22Rv1 (cell line): ENCODE results near the gene STK25.

ENCODE experiments used
- H3K27ac ChIP-seq: fragments of 450-650 bp; 2 replicates; pipeline ENCODE4 v1.5.1; 2017
- ZFX ChIP-seq: fragments of 450-650 bp; IDR thresholded peaks from 2 replicates; pipeline ENCODE4 v1.6.1; 2017; ENCODE audit warnings: antibody characterized with exemption, borderline replicate concordance
- TF ChIP-seq, protein P1 (sequence below): fragments of 450-650 bp; IDR thresholded peaks from 2 replicates; pipeline ENCODE4 v1.5.1; 2017; ENCODE audit warnings: mild to moderate bottlenecking

The STK25 gene

DNA sequence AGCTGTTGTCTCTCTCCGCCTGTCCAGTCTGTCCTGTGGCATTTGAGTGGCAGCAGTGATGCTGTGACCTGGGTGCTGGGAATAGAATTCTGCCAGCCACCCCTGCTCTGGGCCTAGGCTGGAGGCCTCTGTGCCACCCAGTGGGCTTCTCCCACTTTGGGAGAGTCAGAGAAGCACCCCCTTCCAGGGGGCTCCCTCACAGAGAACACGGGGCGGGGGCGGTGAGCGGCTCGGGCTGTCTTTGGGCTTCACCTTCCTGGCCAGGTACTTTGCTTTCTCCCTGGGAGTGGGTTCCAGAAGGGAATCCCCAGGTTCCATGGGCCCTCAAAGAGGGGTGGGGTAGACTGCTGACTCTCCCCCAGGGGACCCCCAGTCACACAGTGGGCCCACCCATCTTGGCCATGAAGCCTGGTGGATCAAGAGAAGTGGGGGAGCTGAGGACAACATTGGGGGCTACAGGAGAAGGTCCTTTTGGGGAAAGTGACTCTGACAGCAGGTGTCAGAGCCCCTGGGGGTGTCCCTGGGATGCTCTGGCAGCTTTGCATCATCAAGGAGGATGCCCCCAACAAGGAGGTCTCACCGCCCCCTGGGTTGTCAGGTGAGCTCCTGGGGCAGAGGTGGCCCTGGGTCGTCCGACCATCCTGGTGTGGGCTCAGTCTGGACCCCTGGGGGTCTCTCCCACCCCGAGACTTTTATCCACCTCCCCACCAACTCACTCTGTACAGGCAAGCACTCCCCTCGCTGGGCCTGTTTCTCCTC lies 31.4 kb upstream of the STK25 start:
- TF ChIP-seq ZFX, result no peak
- no peak overlapping the region for H3K27ac ChIP-seq

DNA sequence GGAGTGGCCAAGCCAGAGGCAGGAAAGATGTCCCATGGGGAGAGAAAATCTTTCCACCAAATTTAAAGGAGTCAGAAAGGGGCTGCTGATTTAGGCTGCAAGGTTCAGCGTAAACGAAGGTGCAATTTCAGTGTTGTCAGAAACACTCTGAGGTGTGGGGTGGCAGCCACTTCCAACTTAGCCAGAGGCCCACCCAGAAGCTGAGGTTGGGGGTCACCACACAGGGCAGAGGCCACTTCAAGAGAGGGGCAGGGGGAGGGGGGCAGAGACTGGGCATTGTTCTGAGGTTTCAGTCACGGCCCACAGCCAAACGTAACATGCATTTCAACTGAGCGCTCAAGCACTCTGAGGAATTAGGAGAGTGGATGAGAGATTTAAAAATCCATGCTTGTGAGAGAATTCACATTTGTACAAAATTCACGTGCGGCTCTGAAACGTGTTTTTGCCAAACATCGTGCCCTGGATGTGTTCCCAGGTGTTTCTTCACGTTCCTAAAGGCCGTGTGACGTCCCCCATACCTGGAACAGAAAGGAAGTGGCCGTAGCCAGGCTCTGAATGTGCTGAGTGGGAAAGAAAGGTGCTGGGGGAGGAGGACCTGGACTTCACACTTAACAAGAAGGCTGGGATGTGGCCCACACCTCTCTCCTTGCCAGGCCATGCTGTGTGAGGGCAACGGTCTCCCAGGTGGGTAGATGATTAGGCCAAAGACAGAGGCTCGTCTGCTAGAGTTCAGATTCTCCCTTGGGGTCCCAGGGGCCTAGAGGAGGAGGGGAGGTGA lies 30.6 kb upstream of the STK25 start:
- H3K27ac ChIP-seq, result no peak overlapping the region
- no peak for TF ChIP-seq ZFX
- TF ChIP-seq, protein P1, sequence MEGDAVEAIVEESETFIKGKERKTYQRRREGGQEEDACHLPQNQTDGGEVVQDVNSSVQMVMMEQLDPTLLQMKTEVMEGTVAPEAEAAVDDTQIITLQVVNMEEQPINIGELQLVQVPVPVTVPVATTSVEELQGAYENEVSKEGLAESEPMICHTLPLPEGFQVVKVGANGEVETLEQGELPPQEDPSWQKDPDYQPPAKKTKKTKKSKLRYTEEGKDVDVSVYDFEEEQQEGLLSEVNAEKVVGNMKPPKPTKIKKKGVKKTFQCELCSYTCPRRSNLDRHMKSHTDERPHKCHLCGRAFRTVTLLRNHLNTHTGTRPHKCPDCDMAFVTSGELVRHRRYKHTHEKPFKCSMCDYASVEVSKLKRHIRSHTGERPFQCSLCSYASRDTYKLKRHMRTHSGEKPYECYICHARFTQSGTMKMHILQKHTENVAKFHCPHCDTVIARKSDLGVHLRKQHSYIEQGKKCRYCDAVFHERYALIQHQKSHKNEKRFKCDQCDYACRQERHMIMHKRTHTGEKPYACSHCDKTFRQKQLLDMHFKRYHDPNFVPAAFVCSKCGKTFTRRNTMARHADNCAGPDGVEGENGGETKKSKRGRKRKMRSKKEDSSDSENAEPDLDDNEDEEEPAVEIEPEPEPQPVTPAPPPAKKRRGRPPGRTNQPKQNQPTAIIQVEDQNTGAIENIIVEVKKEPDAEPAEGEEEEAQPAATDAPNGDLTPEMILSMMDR, result no peak

DNA sequence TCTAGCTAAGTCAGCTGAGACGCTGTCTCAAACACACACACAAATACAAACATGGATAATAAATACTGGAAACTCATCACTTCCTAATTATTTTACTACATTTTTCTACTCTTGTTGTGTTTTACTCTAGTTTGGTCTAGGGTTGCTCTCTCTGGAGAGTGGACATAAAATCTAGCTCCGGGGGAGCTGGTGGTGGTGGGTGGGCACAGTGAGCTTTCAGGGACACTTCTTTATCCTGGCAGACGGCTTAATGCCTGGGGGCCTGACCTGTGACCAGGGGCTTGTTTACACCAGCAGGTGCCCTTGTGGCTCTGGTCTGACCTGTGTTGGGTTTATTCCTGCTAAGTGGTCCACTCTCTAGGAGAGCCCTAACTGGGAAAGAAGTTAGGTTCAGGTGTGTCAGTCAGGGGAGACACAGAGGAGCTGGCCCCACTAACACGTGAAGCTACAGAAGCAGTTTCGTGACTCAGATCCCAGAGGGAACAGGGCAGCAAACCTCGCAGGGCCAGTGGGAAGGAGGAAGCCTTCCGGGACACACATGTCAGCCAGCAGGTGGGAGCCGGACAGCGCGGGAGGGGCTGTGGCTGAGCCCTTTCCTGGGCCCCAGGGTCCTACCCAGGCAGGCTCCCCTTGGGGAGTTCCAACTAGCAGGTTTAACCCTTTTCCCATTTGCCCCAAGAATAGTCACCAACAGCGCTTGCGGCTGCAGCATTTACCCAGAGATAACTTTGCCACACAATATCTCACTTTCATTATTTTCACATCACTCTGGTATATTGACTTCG lies 27.7 kb upstream of the STK25 start:
- no peak overlapping the region for H3K27ac ChIP-seq
- TF ChIP-seq, protein P1, result no peak
- no peak for TF ChIP-seq ZFX

DNA sequence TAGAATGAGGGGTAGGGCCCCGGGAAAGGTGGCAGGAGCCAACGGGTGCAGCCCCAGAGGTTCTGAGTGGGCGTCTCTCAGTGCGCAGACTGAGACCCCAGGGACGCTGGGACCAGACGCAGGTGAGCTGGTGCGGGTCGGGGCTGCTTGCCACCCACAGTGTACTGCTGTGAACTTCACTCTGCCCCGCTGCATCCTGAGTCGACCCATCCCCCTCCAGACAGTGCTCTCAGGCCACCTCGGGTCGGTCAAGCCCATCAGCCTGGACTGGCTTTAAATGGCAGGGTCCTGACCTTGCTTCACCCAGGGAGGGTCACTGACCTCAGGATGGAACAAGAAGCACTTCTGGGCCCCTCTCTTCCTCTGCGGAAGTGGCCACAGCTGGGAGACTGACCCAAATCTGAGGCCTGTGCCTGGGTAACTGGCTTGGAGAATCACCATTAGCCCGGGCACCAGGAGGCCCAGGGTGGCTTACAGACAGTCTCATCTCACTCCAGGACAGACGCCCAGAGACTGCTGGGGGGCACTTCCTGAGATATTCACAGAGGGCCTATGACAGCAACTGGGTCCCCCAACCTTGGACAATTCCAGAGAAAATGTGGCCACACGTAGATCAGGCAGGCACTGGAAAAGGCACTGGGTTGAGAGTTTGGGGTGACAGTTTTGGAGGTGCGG lies 26.5 kb upstream of the STK25 start:
- TF ChIP-seq, protein P1, result no peak
- no peak for TF ChIP-seq ZFX
- H3K27ac ChIP-seq, result no peak overlapping the region

DNA sequence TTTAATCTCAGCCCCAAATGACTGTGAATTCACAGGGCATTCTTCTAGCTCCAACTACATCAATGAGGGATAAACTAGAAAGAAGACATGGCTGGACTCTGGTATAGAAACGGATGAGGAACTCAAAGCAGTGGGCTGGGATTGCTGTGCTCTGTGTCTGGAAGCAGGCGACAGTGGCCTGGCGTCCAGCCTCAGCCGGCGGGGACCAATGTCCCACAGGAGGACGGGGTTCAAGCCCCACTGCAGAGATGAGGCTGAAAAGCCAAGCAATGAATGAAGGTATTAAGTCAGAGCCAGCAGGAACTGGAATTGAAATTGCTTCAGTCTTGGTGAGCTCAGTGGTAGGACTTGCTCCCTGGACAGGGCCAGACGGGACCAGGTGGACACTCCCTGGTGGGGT lies 25.9 kb upstream of the STK25 start:
- TF ChIP-seq, protein P1, result no peak
- no peak for TF ChIP-seq ZFX
- no peak overlapping the region for H3K27ac ChIP-seq

DNA sequence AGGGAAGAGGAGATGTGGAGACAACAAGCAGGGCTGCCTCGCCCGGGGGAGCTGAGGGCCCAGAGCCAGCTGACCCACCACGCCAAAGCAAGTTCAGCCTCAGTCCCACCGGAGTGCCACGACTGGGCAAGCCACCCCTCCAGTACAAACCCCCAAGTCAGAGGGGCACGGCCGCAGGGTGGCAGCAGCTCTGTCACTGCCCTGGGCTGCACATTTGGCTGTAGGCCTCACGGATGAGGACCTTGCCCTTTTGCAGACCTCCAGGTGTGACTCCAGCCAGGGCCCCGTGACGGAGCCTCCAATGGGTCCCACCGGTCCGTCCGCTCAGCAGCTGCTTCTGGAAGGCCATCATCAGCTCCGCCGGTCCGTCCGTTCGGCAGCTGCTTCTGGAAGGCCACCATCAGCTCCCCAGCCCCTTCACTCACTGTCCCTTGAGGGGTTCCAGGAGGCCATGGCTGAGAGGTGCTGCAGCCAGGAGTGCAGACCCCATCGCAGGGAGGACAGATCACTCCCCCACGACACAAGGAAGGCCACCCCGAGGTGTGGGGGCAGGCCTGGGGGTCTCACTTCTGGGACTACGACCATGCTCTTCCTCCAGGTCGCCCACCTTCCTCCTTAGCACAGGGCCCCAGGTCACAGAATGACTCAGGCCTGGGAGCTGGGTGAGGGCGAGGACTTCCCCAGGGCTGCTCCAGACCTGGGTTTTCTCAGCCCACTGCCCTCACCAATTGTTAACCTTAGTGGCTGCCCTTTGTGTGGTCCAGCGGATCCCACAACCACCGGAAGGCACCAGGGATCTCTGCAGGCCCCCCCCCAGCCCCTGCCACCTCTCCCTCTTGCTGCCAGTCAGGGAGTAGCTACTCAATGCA lies 24.6 kb upstream of the STK25 start:
- no peak overlapping the region for H3K27ac ChIP-seq
- TF ChIP-seq ZFX, result no peak
- TF ChIP-seq, protein P1, result no peak
